Ascending aorta (tissue), 2 donors: ENCODE results near the gene FAM219A. TPM values are rescaled to one million over a fixed set of nuclear protein-coding genes. Genes with fewer than 3 reads are reported as not detected.

Source experiments
- DNase-seq, 2 donors: peaks; one replicate each; pipeline ENCODE4 v3.0.0-alpha.2; 2019; ENCODE audit warnings: low spot score in 2 of 2
- H3K27ac ChIP-seq, 2 donors: fragments of 200-600 bp; sonication (generic); one replicate each; pipeline ENCODE4 v1.5.1; 2016 to 2017; ENCODE audit warnings: mild to moderate bottlenecking in 1 of 2
- H3K27me3 ChIP-seq: fragments of 200-600 bp; sonication (generic); one replicate; pipeline ENCODE4 v1.5.1; 2017
- H3K36me3 ChIP-seq, 2 donors: fragments of 200-600 bp; sonication (generic); one replicate each; pipeline ENCODE4 v1.5.1; 2016
- H3K4me1 ChIP-seq, 2 donors: fragments of 200-600 bp; sonication (generic); one replicate each; pipeline ENCODE4 v1.5.1; 2016 to 2017; ENCODE audit warnings: mild to moderate bottlenecking in 1 of 2
- H3K4me3 ChIP-seq, 2 donors: fragments of 200-600 bp; sonication (generic); one replicate each; pipeline ENCODE4 v1.5.1; 2016 to 2017; ENCODE audit warnings: mild to moderate bottlenecking in 1 of 2
- H3K9me3 ChIP-seq, 2 donors: fragments of 200-600 bp; sonication (generic); one replicate each; pipeline ENCODE4 v1.5.1; 2016
- intact Hi-C: fragments of 100-400 bp; cut with DNase I; formaldehyde crosslinking; loops from one replicate; pipeline ENCODE4 v1.15.1; 2023
- total RNA-seq: library from RNA; depleted of rRNA; stranded (reverse); fragments of >200 nt; gene quantifications from one replicate; pipeline ENCODE4 v1.1.0, GENCODE V29; 2016
- TF ChIP-seq, protein P1 (sequence below), 3 experiments: fragments of 200-600 bp in 2 of 3; fragments of 450-650 bp in 1 of 3; sonication (generic) in 2 of 3; IDR thresholded peaks; one replicate each; pipeline ENCODE4 v1.5.1; 2016 to 2019; ENCODE audit warnings: antibody characterized with exemption in 3 of 3, mild to moderate bottlenecking in 1 of 3, moderate library complexity in 1 of 3

FAM219A gene
- total RNA-seq, 1 donor from 2014 or later = 26.8 TPM

- Histone ChIP-seq H3K27me3 (no peaks in the 10 kb centered on the region), H3K36me3 (no peaks in the 10 kb centered on the region), H3K4me1 (peaks cover 7 to 16% of the 10 kb centered on the region in 2 donors), H3K27ac (no peak overlapping the region), H3K4me3 (peak overlapping the region; percentile 14 to 62), H3K9me3 (no peaks in the 10 kb centered on the region)
- TF ChIP-seq, protein P1, sequence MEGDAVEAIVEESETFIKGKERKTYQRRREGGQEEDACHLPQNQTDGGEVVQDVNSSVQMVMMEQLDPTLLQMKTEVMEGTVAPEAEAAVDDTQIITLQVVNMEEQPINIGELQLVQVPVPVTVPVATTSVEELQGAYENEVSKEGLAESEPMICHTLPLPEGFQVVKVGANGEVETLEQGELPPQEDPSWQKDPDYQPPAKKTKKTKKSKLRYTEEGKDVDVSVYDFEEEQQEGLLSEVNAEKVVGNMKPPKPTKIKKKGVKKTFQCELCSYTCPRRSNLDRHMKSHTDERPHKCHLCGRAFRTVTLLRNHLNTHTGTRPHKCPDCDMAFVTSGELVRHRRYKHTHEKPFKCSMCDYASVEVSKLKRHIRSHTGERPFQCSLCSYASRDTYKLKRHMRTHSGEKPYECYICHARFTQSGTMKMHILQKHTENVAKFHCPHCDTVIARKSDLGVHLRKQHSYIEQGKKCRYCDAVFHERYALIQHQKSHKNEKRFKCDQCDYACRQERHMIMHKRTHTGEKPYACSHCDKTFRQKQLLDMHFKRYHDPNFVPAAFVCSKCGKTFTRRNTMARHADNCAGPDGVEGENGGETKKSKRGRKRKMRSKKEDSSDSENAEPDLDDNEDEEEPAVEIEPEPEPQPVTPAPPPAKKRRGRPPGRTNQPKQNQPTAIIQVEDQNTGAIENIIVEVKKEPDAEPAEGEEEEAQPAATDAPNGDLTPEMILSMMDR (IDR thresholded peaks at IDR 0.05) = peak; percentile 96 to 99 (median 97)
- peak; percentile 72 to 94 for DNase-seq
- intact Hi-C loops = loop anchor here (1.0 to 5.0 kb wide), 3 partner anchors 47 to 253 kb away; partner anchors contain the start of gene DCAF12
These were observed 78.9 kb downstream of the FAM219A start for GRCh38 chr9:34379334-34380033.

DNA sequence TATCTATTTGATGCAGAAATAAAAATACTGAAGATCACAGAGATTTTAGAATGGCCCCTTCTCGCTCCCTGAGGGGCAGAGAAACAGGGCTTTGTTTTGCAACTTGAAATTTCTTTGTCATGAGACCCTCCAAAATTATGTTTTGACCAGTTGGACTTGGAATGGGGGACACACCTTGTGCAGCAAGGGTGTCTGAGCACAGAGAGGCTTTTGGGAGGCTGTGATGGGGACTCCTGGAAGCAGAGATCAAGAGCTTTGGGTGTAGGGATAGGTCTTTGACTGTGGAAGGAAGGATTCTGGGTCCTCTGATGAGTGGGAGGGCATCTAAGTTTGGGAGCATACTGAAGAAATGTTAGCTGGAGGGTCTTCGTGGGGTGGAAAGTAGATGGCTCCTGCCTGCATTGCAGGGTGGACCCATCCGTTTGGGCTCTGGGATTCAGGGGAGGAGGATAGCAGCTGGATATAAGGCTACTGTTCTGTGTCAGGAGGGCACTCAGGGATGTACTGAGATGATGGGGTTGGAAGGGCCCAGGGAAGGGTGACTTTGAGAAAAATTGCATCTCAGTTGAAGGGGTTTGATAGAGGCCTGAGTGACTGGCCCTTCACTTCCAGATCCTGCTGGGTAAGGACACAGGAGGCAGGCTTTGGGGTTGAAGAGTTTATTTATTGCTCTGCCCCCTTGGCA lies 79.9 kb downstream of the FAM219A start:
- TF ChIP-seq, protein P1 (IDR thresholded peaks at IDR 0.05) = no peak
- H3K27me3 ChIP-seq = no peaks in the 10 kb centered on the region
- H3K4me3 ChIP-seq = no peak overlapping the region
- no peaks in the 10 kb centered on the region for H3K9me3 ChIP-seq
- intact Hi-C loops = loop anchor here (1.0 to 5.0 kb wide), 2 partner anchors 46 to 126 kb away; no protein-coding TSS in a partner anchor
- H3K36me3 ChIP-seq = no peaks in the 10 kb centered on the region
- DNase-seq = no peak
- H3K27ac ChIP-seq = no peak overlapping the region
- H3K4me1 ChIP-seq = peaks cover 7 to 16% of the 10 kb centered on the region in 2 donors

GRCh38 chr9:34377404-34377746 lies 81.0 kb downstream of the FAM219A start:
- intact Hi-C loops = loop anchor here (2.0 to 5.0 kb wide), 3 partner anchors 81 to 199 kb away; partner anchors contain the start of genes DNAI1, FAM219A and UBAP1
- peaks cover 0 to 3% of the 10 kb centered on the region in 2 donors for H3K36me3 ChIP-seq
- peak overlapping the region; percentile 74 to 78 for H3K27ac ChIP-seq
- TF ChIP-seq, protein P1 (IDR thresholded peaks at IDR 0.05) = no peak
- no peak for DNase-seq
- no peaks in the 10 kb centered on the region for H3K27me3 ChIP-seq
- H3K4me3 ChIP-seq = peak overlapping the region; percentile 85 to 86
- H3K9me3 ChIP-seq = no peaks in the 10 kb centered on the region
- H3K4me1 ChIP-seq = peaks cover 7 to 16% of the 10 kb centered on the region in 2 donors

DNA sequence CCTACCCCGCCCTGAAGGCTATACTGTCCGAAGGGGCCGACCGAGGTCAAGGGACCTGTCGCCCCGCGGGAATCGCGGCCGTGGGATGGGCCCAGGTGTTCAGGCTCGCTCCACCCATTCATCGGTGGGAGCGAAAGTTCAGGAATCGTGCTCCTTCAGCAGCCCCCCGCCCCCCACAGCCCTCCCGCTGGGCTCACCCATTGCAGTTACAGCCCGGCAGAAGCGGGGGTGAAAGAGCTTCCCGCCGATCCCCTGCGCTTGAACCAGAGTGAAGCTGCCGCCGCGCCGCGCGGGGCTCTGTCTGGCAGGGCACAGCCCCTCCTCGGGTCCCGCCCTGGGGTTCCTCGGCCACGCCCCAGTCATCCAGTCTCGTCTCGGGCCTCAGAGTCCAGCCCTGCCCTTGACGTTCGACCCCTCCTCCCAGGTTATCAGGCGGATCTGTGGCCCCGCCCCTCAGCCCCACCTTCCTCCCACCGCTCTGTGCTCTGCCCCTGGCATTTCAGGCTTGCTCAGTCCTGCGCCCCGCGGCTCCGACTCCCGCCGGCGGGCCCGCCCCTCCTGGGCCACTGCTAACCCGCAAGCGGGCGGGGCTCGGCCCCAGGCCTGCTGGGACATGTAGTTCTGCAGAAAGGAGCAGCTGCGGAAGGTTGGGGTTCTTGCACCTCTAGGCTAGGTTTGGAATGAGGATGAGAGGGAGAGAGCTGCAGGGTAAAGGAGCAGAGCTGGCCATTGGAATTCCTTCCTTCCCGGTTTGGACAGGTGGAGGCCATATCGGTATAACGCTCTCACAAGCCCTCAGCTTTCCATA lies 81.6 kb downstream of the FAM219A start, which contains the start of gene MYORG:
Gene MYORG, minus strand, starts transcription at position 303 of the 808 bp plus-strand sequence. CDS start 3,955 bp downstream, outside the sequence.
- Histone ChIP-seq H3K9me3 (no peaks in the 10 kb centered on the region), H3K4me1 (peaks cover 7 to 16% of the 10 kb centered on the region in 2 donors), H3K27me3 (no peaks in the 10 kb centered on the region), H3K27ac (peak within 1 kb of the TSS; percentile 74 to 78), H3K4me3 (peak within 1 kb of the TSS; percentile 85 to 86), H3K36me3 (peaks cover 0 to 9% of the 10 kb centered on the region in 2 donors)
- DNase-seq = peak; percentile 88 to 97
- TF ChIP-seq, protein P1 (IDR thresholded peaks at IDR 0.05) = no peak
- intact Hi-C loops = loop anchor here (2.0 to 5.0 kb wide), 3 partner anchors 82 to 198 kb away; partner anchors contain the start of genes DNAI1, FAM219A and UBAP1
